B cell (primary cell): ENCODE data around the gene SNRPD2. TPM values are rescaled to one million over a fixed set of nuclear protein-coding genes. Genes with fewer than 3 reads are reported as not detected.

Experiments used
- ATAC-seq: fragments of 200-7000 bp; cut with Tn5 transposase; one replicate; pipeline ENCODE4 v1.10.0; 2021; ENCODE audit warnings: low read depth, mild to moderate bottlenecking, moderate number of reproducible peaks, moderate library complexity
- CTCF ChIA-PET: fragments of 350-600 bp; sonication (Branson Sonifier 250); formaldehyde crosslinking; loops from one replicate; lab custom pipeline; 2021; ENCODE audit warnings: antibody characterized with exemption, inconsistent platforms; lab: Charles Lee
- POLR2A ChIA-PET: fragments of 350-600 bp; sonication (Branson Sonifier 250); formaldehyde crosslinking; loops from one replicate; lab custom pipeline; 2021; ENCODE audit warnings: antibody characterized with exemption; lab: Charles Lee
- DNase-seq: peaks from one replicate; pipeline ENCODE4 v3.0.0; 2013
- H2AFZ ChIP-seq: 2 replicates; pipeline ENCODE4 v1.6.1; 2012; ENCODE audit warnings: mild to moderate bottlenecking, low read depth, low read length; ENCODE audit not compliant: insufficient read depth, poor library complexity, severe bottlenecking
- H3K27ac ChIP-seq, 2 donors: 1 replicate in 1 of 2; 2 replicates in 1 of 2; pipeline ENCODE4 v1.5.1; 2012 to 2013; ENCODE audit warnings: low read length in 2 of 2, mild to moderate bottlenecking in 2 of 2, moderate library complexity in 1 of 2
- H3K27me3 ChIP-seq, 4 experiments: fragments of 200-600 bp in 1 of 4; sonication (generic) in 1 of 4; replicated peaks in 1 of 4; 1 replicate in 2 of 4; 2 replicates in 2 of 4; pipeline versions ENCODE4 v1.6.1 to v1.7.0; 2013 to 2016; ENCODE audit warnings: low read length in 3 of 4, mild to moderate bottlenecking in 2 of 4, mixed read lengths in 1 of 4, moderate library complexity in 1 of 4; ENCODE audit not compliant: insufficient read depth in 4 of 4, control insufficient read depth in 3 of 4; ENCODE audit errors: control extremely low read depth in 1 of 4
- H3K36me3 ChIP-seq, 2 experiments: replicated peaks in 1 of 2; 1 replicate in 1 of 2; 2 replicates in 1 of 2; pipeline versions ENCODE4 v1.6.1 to v1.7.1; 2013; ENCODE audit warnings: low read length in 1 of 2; ENCODE audit not compliant: insufficient read depth in 2 of 2, control insufficient read depth in 1 of 2; ENCODE audit errors: control extremely low read depth in 1 of 2, extremely low read depth in 1 of 2
- H3K4me1 ChIP-seq, 2 donors: fragments of 200-600 bp in 1 of 2; sonication (generic) in 1 of 2; 1 replicate in 1 of 2; 2 replicates in 1 of 2; pipeline versions ENCODE4 v1.5.1 to v1.6.1; 2013 to 2017; ENCODE audit warnings: low read length in 2 of 2; ENCODE audit not compliant: control insufficient read depth in 2 of 2, insufficient read depth in 2 of 2
- H3K4me2 ChIP-seq: replicated peaks from 2 replicates; pipeline ENCODE3; 2012; ENCODE audit warnings: mild to moderate bottlenecking, low read depth, low read length; ENCODE audit not compliant: poor library complexity, severe bottlenecking
- H3K4me3 ChIP-seq, 5 experiments: fragments of 200-600 bp in 1 of 5; sonication (generic) in 1 of 5; 1 replicate in 3 of 5; 2 replicates in 2 of 5; pipeline versions ENCODE4 v1.5.1 to v1.7.0; 2011 to 2016; ENCODE audit warnings: low read length in 4 of 5, mild to moderate bottlenecking in 4 of 5, low read depth in 2 of 5, control low read depth in 1 of 5, moderate library complexity in 1 of 5; ENCODE audit not compliant: insufficient read depth in 1 of 5; ENCODE audit errors: control extremely low read depth in 1 of 5, extremely low read depth in 1 of 5
- H3K79me2 ChIP-seq: fragments of 200-600 bp; sonication (generic); one replicate; pipeline ENCODE4 v1.6.0; 2016; ENCODE audit warnings: low read length; ENCODE audit not compliant: control insufficient read depth, insufficient read depth
- H3K9ac ChIP-seq: fragments of 200-600 bp; sonication (generic); 2 replicates; pipeline ENCODE4 v1.6.1; 2017; ENCODE audit warnings: mild to moderate bottlenecking, low read length, moderate library complexity
- H3K9me3 ChIP-seq, 3 donors: one replicate each; pipeline versions ENCODE4 v1.6.1 to v1.7.1; 2013; ENCODE audit warnings: low read length in 2 of 3; ENCODE audit not compliant: control insufficient read depth in 2 of 3, insufficient read depth in 1 of 3; ENCODE audit errors: control extremely low read depth in 1 of 3
- H4K20me1 ChIP-seq: 2 replicates; pipeline ENCODE4 v1.6.0; 2012; ENCODE audit warnings: mild to moderate bottlenecking, low read length; ENCODE audit not compliant: insufficient read depth, control insufficient read depth, poor library complexity, severe bottlenecking
- H3K27ac Mint-ChIP-seq: one replicate; pipeline ENCODE4 v1.8.0; 2021; ENCODE audit warnings: mixed read lengths
- H3K27me3 Mint-ChIP-seq: one replicate; pipeline ENCODE4 v1.8.0; 2021; ENCODE audit warnings: mixed read lengths
- H3K4me1 Mint-ChIP-seq: one replicate; pipeline ENCODE4 v1.8.0; 2021; ENCODE audit warnings: mixed read lengths
- H3K4me3 Mint-ChIP-seq: one replicate; pipeline ENCODE4 v1.8.0; 2021; ENCODE audit warnings: mixed read lengths
- H3K9me3 Mint-ChIP-seq: one replicate; pipeline ENCODE4 v1.8.0; 2022; ENCODE audit warnings: mixed read lengths; ENCODE audit not compliant: insufficient read depth
- EZH2 ChIP-seq: IDR thresholded peaks from 2 replicates; pipeline ENCODE4 v1.6.1; 2012; ENCODE audit warnings: borderline replicate concordance, low read depth, mild to moderate bottlenecking, moderate library complexity, low read length; ENCODE audit not compliant: insufficient read depth, poor library complexity, severe bottlenecking
- WGBS: methylation state at CpG from one replicate; pipeline ENCODE4 v1.1.5; 2013; ENCODE audit warnings: missing lambda C conversion rate; ENCODE audit not compliant: insufficient coverage; 5-methylcytosine and 5-hydroxymethylcytosine counted together
- intact Hi-C: fragments of 100-400 bp; cut with micrococcal nuclease; formaldehyde crosslinking; loops from one replicate; pipeline ENCODE4 v1.10.0; 2022
- polyA plus RNA-seq: library from polyadenylated mRNA; depleted of rRNA; stranded (reverse); fragments of >200 nt; gene quantifications from 2 replicates; pipeline ENCODE4 v1.2.3, GENCODE V29; 2012
- total RNA-seq, 2 donors: library from RNA; stranded (reverse); fragments of 120-200 nt in 1 of 2; gene quantifications; 1 replicate in 1 of 2; 2 replicates in 1 of 2; pipeline versions ENCODE4 v1.2.3 to v1.2.4, GENCODE V29; 2013 to 2022
- TF ChIP-seq, protein P1 (sequence below): fragments of 200-600 bp; IDR thresholded peaks from one replicate; pipeline ENCODE4 v1.8.0; 2022; ENCODE audit warnings: antibody characterized with exemption, mild to moderate bottlenecking

The SNRPD2 gene
- total and polyA plus RNA-seq, 2 donors (not counting 1 experiment from before 2014, with no cell fraction given): 241 to 368 TPM

- Histone ChIP-seq H3K27me3 (no peaks in the 10 kb centered on the region), H3K4me3 (no peak overlapping the region), H4K20me1 (peaks cover 32% of the 10 kb centered on the region), H3K9me3 (peaks cover 0 to 3% (median 0%) of the 10 kb centered on the region in 3 donors), H3K4me2 (no peak overlapping the region), H3K36me3 (peaks cover 0 to 22% of the 10 kb centered on the region in 2 experiments), H3K4me1 (peaks cover 18 to 25% of the 10 kb centered on the region in 2 donors), H3K9ac (no peak overlapping the region), H3K27ac (no peak overlapping the region), H2AFZ (no peak overlapping the region), H3K79me2 (peaks cover 92% of the 10 kb centered on the region)
- ATAC-seq: no peak
- H3K4me1 Mint-ChIP-seq: peaks cover 42% of the 10 kb centered on the region
- no peaks in the 10 kb centered on the region for H3K27me3 Mint-ChIP-seq
- CTCF ChIA-PET: interaction anchor here (0.6 to 5.0 kb wide), 6 partner anchors 19 to 131 kb away, joined by 3 to 57 read pairs (median 4); partner anchors contain the start of genes MEIOSIN, QPCTL, SIX5 and SNRPD2
- H3K9me3 Mint-ChIP-seq: no peaks in the 10 kb centered on the region
- POLR2A ChIA-PET: interaction anchor here (0.5 kb wide), 1 partner anchor 14 kb away, joined by 3 read pairs; no protein-coding TSS in a partner anchor
- TF ChIP-seq, protein P1, sequence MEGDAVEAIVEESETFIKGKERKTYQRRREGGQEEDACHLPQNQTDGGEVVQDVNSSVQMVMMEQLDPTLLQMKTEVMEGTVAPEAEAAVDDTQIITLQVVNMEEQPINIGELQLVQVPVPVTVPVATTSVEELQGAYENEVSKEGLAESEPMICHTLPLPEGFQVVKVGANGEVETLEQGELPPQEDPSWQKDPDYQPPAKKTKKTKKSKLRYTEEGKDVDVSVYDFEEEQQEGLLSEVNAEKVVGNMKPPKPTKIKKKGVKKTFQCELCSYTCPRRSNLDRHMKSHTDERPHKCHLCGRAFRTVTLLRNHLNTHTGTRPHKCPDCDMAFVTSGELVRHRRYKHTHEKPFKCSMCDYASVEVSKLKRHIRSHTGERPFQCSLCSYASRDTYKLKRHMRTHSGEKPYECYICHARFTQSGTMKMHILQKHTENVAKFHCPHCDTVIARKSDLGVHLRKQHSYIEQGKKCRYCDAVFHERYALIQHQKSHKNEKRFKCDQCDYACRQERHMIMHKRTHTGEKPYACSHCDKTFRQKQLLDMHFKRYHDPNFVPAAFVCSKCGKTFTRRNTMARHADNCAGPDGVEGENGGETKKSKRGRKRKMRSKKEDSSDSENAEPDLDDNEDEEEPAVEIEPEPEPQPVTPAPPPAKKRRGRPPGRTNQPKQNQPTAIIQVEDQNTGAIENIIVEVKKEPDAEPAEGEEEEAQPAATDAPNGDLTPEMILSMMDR: no peak
- no peak for TF ChIP-seq EZH2
- 88% methylated on average over 3 of the region's 3 CpGs for WGBS
- no peak overlapping the region for H3K27ac Mint-ChIP-seq
- no peak for DNase-seq
- intact Hi-C loops: loop anchor here (5.0 kb wide), 1 partner anchor 77 kb away; the partner anchor contains the start of gene DMWD
- H3K4me3 Mint-ChIP-seq: peak overlapping the region; percentile 3
Measured at GRCh38 chr19:45715139-45715538, 23.4 kb upstream of the SNRPD2 start.

GRCh38 chr19:45713141-45713540, 21.4 kb upstream of the SNRPD2 start:
- Histone ChIP-seq H2AFZ (no peak overlapping the region), H3K9ac (no peak overlapping the region), H3K36me3 (peaks cover 0 to 18% of the 10 kb centered on the region in 2 experiments), H3K4me3 (no peak overlapping the region), H3K79me2 (peaks cover 88% of the 10 kb centered on the region), H3K4me1 (peaks cover 14 to 21% of the 10 kb centered on the region in 2 donors), H3K27ac (no peak overlapping the region), H3K27me3 (no peaks in the 10 kb centered on the region), H3K9me3 (no peaks in the 10 kb centered on the region), H4K20me1 (peaks cover 32% of the 10 kb centered on the region), H3K4me2 (no peak overlapping the region)
- DNase-seq (no peak), ATAC-seq (no peak)
- Mint-ChIP-seq H3K27me3 (no peaks in the 10 kb centered on the region), H3K27ac (no peak overlapping the region), H3K4me3 (no peak overlapping the region), H3K4me1 (peaks cover 41% of the 10 kb centered on the region), H3K9me3 (no peaks in the 10 kb centered on the region)
- WGBS: 95% methylated on average over 14 of the region's 15 CpGs
- intact Hi-C loops: no loop called here
- POLR2A ChIA-PET: no interaction called here
- CTCF ChIA-PET: interaction anchor here (0.9 kb wide), 1 partner anchor 86 kb away, joined by 3 read pairs; no protein-coding TSS in a partner anchor
- TF ChIP-seq, protein P1: no peak
- no peak for TF ChIP-seq EZH2
